ENCODE data around the gene PSME2.

GRCh38 chr14:24094841-24095270 lies 51.6 kb downstream of the PSME2 start:
- no peak for TF ChIP-seq EZH2 (IDR thresholded peaks at IDR 0.05; ENCODE audit: insufficient read depth, poor library complexity, severe bottlenecking)
- TF ChIP-seq EZH2phosphoT487 (IDR thresholded peaks at IDR 0.05; ENCODE audit: insufficient read depth, low read depth): no peak

All from GM23248 (cell line).